Stimulated activated CD4-positive, alpha-beta T cell treated with anti-CD3 and anti-CD28 coated beads, TNF-alpha, amount 100 ng/mL, for 24 hours (primary cell): ENCODE data around the gene NPY2R.

Experiments used
- DNase-seq, 3 experiments: peaks; one replicate each; pipeline ENCODE4 v3.0.0-alpha.2; 2020; ENCODE audit warnings: low read depth in 3 of 3

The NPY2R gene, protein sequence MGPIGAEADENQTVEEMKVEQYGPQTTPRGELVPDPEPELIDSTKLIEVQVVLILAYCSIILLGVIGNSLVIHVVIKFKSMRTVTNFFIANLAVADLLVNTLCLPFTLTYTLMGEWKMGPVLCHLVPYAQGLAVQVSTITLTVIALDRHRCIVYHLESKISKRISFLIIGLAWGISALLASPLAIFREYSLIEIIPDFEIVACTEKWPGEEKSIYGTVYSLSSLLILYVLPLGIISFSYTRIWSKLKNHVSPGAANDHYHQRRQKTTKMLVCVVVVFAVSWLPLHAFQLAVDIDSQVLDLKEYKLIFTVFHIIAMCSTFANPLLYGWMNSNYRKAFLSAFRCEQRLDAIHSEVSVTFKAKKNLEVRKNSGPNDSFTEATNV

DNA sequence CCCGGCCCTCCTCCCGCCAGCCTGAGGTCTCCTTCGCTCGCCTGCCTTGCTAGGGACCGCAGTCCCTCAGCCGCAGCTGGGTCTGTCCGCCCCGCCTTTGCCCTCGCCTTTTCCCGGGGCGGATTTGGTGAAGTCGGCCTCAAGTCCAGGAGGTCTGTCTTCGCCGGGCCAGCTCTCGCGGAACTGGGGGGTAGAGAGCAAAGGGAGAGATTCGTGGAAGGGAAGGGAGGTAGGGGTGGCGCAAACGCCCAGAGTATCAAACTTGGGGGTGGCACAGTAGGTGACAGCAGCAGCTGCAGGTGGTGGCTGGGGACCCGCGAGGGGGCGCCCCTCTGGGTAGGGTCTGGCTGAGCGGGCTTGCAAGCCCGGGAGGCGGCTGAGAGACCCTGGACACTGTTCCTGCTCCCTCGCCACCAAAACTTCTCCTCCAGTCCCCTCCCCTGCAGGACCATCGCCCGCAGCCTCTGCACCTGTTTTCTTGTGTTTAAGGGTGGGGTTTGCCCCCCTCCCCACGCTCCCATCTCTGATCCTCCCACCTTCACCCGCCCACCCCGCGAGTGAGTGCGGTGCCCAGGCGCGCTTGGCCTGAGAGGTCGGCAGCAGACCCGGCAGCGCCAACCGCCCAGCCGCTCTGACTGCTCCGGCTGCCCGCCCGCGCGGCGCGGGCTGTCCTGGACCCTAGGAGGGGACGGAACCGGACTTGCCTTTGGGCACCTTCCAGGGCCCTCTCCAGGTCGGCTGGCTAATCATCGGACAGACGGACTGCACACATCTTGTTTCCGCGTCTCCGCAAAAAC, at the start of gene NPY2R:
TSS of gene NPY2R (plus strand) at position 379 of the 797 bp plus-strand sequence. CDS start 5,304 bp downstream, outside the sequence.
- DNase-seq: no peak

DNA sequence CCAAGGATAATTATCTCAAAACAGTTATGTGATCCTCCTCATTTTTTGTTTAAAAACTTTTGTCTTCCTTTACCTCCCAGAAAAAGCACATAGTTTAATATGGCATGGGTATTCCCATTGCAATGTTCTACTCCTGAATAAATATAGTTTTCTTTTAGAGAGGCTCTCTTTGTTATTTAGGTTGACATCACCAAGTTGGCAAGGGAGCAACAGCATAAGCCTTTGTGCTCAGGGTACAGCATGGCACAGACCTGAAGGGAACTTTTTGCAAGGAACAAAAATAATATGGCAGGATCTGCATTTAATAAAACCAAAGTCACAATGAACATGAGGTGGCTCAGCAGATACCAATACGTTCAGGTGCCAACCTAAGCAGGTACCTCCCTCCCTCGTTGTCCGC, 47.1 kb upstream of the NPY2R start:
- DNase-seq: no peak

DNA sequence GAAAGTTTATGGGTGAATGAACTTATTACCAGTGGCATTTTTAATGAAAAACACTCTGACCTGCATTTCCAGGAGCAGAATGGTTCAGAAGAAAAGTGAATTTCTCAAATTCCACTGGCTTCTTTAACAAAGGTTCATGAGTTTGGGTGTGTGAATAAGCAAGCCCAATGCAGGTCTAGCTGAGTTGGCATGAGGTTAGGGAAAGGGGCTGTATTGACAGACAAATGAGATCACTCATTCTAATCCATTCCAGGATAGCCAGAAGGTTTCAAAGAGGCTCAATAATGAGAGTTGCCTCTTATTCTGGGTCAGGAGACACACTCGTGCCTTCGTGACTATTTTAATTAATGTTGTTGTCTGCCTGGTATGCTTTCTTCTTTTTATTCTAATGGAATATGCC, 43.7 kb upstream of the NPY2R start:
- no peak for DNase-seq

DNA sequence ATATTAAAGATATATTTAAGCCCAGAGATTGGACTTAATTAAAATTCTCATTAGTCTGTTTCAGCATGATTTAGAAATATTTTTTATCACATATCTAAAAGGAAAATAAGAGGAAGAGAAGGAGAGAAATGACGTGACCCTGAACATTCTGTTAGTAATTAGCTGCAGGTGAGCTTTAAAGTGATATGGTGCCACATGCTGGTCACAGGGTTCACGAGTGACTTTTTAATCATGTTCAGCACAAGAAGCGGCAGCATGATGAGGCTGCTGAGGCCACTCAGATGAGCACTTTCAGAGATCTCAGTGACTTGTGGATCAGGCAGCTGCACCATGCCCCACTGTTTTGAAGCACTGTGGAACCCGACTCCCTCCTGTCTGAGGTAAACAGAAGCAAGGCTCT, 37.9 kb upstream of the NPY2R start:
- DNase-seq: no peak

DNA sequence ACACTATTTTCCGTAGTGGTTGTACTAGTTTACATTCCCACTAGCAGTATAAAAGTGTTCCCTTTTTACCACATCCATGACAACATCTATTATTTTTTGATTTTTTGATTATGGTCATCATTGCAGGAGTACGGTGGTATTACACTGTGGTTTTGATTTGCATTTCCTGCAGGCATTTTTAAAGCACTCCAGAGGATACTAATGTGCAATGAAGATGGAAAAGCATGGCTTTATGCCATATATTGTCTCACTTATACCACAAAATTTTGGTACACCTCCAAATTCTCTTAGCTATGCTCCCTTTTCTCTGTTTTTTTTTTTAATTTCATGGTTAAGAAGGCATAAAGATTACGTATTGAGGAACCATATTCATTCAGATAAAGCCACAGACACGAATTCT, 35.1 kb upstream of the NPY2R start:
- DNase-seq: no peak

DNA sequence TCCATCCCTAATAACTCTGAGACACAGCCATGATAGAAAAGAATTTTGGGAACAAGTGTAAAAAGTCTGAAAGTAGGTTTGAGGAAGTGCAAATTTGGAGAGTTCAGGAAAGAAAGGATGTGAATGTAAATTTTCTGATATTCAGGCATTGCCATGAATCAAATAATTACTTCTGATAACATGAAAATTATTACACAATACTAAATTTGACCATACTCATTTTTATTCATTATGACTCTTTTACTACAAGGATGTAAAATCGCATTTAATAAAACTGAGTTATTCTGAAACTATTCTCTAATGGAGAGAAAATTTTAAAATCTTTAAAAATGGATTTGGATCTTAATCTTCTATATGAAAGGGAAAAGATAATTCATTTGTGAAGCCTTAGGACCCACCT, 33.8 kb upstream of the NPY2R start:
- DNase-seq: no peak

DNA sequence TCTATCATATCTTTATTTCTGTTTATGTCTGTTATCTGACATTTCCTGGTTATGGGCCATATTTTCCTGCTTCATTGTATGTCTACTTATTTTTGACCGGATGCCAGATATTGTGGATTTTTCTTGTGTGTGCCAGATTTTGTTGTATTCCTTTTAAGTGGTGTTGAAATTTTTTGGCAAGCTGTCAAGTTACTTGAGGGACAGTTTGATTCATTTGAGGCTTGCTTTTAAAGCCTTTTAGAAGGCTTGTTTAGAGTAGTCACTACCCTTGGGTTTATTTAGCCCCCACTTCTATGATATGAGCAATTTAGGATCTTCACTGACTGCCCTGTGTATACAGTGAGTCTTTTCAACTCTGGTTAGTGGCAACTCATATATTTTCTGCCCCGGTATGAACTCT, 29.2 kb upstream of the NPY2R start:
- no peak for DNase-seq

DNA sequence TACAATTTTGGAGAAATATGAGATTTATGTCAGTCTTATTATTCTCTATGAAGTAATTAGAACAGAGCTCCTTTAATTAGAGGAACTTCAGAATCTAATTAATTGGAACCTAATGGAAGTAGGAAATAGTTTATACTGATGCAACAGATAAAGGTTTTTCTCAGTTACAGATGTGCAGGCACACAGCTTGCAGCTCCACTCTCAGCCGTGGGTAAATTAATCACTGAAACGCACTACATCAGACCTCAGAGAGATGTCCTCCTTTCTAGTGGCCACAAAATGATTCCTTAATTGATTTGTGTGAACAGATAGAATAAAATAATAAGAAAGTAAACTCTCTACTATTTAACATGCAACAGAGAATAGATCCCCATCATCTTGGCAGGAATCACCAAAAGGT, 21.5 kb upstream of the NPY2R start:
- no peak for DNase-seq

DNA sequence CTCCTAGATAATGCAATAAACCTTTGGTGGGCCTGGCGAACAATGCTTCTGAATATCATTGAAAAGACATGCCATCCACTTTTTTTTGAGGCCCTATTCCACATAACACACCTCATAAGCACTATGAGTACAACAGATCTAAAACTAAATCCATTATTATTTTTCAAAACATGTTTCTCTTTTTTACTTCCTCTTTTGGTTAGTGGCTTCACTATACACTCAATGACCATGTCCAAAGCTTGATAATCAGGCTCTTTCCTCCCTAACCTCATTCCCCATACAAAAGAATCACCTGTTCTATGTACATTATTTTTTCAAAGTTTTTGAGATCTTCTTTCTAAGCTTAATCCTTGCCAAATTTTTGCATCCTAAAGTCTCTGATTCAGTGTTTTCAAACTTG, 20.4 kb upstream of the NPY2R start:
- DNase-seq: no peak

DNA sequence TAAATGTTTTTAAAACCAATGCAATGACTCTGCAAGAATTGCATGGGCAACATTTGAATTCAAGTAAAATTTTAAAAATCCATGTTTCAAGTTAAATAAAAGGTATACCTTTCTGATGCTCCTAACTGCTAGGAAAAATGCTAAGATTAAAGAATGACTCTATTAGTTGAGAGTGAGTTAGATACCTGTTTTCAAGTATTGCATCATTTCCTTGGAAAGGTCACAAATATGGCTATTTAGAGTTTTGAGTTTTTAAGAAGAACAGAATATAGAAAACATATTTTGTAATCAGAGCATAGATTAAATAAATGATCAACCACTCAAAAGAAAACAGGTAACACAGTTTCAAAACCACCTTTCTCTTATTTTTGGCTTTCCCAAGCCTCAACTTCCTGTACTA, 18.3 kb upstream of the NPY2R start:
- DNase-seq: no peak

DNA sequence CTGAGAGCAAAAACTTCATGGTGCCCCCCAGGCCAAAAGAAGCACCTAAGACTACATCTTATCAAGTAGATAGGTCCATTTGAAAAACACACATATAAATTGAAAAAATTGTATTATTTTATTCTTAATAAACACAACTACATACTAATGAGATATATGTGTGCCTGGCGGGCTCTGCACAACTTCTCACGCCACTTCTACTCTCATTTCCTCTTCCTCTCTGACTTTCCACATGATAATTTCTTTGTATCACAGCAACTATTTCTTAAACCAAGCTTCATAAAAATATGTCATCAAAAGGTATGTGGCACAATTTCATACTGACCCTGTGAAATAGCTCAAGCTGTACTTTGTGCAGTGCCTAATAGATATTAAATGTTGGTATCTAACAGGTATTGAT, 10.7 kb upstream of the NPY2R start:
- no peak for DNase-seq

DNA sequence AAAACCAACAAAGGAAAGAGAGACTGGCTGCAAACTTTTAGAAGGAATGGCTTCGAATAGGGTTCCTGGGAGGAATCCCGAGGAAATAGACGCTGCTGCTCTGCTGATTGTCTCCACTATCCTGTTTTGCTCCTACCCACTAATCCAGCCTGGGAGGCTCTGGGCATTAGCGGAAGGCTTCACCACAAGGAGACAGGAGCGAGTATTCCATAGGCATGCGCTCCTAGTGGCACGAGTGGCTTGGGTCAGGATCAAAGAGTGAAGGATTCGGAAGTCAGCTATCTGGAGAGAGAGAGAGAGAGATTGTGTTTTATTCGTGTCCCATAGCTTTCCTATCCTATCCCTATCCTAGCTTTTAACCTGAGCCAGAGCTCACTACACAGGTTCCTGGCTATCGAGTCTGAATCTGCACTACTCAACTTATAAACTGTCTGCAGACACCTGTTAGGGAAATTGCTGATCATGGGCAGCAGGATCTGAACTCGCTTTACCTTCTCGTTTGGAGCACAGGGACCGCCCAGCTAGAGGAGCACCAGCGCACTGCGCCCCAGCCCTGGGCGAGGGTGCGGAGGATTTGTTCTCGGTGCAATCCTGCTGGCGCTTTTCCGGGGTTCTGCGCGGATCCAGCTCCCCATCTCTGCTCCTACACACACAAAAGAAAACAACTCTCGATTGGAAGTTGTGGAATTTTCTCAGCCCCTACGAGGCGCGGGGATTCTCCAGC, 740 bp upstream of the NPY2R start:
- no peak for DNase-seq

DNA sequence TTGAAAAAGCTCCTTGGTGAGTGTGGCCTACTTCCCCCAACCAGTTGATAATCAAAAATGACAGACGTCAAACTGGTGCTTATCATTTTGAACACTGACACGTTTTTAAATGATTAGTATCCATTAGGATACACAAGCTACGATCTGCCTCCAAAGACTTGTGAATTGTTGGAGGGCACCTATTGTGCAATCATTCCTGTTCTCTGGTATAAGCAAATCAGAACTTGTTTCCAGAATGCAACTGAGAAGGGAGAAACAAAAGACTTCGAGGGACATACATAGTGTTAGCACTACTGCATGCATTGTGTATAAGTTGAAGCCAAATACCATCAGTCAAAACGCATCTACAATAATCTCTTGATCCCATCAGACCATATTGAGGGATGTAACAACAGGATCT, 11.6 kb downstream of the NPY2R start:
- no peak for DNase-seq

DNA sequence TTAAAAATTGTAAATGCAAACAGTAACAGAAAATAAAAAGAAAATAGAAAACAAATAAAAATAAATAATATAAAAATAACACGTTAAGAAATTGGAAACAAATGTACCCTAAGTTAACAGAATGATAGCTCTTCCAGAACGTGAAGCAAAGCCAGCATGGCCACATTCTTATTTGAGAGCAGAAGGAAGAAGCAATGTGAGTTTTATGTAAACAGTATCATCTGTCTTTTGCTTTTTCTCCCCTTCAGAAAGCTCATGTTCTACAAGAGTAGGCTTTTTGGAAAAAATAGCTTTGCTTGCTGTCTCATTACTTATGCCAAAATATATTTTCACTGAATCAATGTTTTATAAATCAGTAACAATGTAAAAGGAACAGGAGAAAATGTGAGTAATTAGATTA, 18.7 kb downstream of the NPY2R start:
- no peak for DNase-seq

DNA sequence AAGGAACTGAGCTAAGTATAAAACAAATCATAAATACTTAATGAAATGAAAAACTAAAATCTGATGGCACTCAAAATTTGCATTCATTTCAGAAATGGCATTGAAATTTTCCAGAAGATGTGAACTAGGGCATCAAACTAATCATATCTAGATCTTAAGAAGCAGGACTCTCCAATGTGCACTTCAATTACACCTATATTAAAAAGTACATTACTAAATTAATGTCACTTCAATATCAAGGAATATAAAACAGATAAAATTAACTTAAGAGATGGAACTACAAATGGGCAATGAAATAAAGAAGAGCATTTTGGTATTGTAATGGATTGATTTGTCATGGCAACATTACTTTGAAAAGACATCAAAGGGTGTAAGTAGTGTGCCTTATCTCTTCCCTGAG, 20.3 kb downstream of the NPY2R start:
- no peak for DNase-seq

DNA sequence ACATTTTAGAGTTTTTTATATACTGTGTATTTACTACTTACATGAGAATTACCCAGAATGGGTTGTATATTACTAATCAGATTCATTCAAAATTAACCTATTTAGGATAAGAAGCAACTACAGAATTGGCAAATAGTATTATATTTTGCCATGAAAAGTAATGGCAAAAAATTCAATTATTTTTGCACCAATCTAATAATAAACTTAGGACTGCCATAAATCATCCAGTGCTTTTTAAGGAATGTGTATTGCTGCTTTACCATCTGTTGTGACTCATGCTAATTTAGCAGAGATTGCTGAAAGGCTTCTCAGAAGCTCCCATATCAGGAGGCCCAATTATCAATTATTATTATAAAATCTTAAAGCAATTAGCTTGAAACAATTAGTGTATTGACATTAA, 24.0 kb downstream of the NPY2R start:
- no peak for DNase-seq

DNA sequence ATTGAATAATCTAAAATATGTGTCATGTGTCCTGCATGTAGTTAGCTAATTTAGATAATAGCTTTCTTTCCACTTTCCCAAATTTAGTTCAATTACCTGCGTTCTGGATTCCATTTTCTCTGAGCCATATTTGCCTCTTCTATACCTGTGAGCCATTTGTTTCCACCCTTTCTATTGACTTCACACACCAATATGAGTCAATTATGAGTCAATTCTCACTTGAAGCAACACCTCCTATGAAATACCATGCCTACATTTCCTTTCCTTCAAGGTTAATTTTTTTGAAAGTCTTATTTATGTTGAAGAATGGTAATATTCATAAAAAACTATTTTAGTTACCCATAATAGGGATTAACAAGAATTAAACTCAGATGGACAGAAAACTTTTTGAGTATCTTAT, 25.8 kb downstream of the NPY2R start:
- no peak for DNase-seq

DNA sequence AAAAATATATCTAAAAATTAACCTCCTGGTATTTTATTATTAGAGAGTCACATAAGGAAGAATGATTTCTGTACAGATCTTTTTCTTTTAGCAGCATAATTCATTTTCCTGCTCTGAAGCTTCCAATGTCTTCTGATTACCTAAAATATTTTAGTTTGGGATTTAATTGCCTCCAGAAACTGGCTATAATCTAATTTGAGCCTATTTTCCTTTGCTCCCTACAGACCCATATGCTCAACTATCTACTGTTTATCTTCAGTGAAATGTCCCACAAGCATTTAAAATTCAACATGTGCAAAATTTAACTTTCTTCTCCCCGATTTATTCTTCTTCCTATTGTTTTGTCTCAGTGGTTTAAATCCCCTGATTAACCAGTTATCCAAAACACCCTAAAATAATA, 29.1 kb downstream of the NPY2R start:
- no peak for DNase-seq

DNA sequence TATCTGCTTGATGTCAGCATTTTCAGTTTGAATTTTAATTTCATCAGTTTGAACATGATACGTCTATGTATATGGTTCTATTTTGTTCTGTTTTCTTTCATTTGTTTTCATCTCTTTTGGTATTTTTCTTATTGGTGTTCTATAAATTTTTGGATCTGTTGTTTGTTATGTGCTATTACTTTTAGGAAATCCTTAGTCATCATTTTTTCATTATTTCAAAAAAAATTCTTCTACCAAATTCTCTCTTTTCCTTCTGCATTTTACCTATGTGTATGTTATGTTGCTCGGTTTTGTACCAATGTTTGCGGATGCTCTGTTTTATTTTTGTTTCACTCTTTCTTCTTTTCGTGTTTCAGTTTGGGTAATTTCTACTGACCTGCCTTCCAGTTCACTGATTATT, 32.8 kb downstream of the NPY2R start:
- DNase-seq: no peak

DNA sequence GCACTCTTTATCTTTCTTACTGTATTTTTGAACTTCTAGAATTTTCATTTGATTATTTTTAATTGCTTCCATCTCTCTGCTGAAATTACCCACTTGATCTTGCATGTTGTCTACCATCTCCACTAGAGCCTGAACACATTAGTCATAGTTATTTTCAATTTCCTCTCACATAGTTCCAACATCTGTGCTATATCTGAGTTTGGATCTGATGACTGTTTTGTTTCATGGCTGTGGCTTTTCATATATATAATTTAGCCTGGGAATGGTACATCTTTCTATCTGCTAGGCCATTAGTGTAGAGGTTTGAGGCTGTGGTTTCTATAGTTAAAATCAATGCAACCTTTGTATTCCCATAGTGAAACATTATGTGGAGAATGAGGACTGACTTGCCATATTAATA, 33.2 kb downstream of the NPY2R start:
- no peak for DNase-seq

DNA sequence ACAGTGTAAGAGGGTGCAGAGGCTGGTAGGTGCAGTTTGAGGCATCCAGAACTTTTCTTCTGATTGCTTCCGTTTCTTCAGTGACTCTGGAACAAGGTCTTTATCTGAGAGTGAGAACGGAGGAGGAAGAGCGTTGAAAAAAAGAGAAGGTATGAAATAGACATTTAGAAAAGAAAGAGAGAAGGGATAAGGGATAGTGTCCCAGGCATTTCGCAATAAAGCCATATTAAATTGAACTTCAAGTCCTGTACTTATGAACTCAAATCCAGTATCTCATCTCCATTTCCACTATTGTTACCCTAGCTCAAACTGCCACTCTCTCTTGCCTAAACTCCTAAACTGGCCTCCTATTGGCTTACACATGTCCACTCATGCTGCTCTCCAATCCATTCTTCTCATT, 36.7 kb downstream of the NPY2R start:
- no peak for DNase-seq

DNA sequence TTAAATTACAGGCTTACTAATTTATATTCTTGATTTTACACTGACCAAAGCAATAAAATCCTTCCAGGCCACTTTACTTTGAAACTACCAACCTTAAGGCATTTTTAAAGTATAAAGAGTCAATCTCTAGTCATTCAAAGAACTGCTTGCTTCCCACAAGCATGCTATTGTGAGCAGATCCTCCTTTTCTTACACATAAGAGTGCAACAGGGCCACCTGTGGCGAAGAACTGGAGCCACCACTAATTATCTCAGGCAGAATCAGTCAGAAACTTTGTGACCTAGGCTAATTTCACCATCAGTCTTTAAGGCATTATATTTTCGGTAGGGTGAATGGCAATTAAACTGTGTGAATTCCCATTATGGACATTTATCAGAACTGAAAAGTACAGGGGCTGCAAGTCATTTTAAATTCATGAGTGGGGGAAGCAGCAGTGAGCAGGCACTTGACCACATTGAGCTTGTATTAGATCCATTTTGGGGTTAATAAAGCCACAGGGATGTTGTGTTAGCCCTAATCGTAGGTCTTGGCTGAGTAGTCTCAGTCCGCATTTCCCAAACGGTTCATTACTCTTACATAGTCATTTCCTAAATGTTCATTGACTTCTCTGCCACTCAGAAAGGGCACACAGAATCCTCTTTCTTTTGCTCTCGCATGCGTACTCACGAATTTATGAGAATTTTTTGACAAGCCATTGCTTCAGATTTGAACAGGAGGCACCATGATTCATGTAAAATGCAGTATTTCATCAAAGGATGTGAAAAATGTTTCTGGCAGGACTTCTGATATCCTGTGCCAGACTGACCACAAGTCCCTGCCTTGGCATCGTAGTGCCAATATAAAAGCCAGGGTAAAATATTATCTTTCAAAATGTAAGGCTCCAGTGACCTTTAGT, 39.8 kb downstream of the NPY2R start:
- DNase-seq: no peak
